Fibroblast of the aortic adventitia (primary cell): ENCODE results near the gene SMIM10L2A. TPM values are rescaled to one million over a fixed set of nuclear protein-coding genes. Genes with fewer than 3 reads are reported as not detected.

Experiments used
- DNase-seq: peaks from one replicate; pipeline ENCODE4 v3.0.0-alpha.2; 2010; ENCODE audit warnings: low read depth
- H3K4me3 ChIP-seq: 2 replicates; pipeline ENCODE4 v1.5.1; 2011; ENCODE audit warnings: low read depth, mild to moderate bottlenecking, control low read depth, low read length, moderate library complexity
- total RNA-seq: library from RNA; depleted of rRNA; stranded (reverse); fragments of >200 nt; gene quantifications from 2 replicates; pipeline ENCODE4 v1.2.3, GENCODE V29; 2012; ENCODE audit warnings: low replicate concordance
- TF ChIP-seq, protein P1 (sequence below): IDR thresholded peaks from 2 replicates; pipeline ENCODE4 v1.5.1; 2011; ENCODE audit warnings: mild to moderate bottlenecking, low read length, control low read depth, inconsistent platforms; ENCODE audit not compliant: insufficient read depth

The SMIM10L2A gene
- total RNA-seq, 1 donor = 0.09 TPM

DNA sequence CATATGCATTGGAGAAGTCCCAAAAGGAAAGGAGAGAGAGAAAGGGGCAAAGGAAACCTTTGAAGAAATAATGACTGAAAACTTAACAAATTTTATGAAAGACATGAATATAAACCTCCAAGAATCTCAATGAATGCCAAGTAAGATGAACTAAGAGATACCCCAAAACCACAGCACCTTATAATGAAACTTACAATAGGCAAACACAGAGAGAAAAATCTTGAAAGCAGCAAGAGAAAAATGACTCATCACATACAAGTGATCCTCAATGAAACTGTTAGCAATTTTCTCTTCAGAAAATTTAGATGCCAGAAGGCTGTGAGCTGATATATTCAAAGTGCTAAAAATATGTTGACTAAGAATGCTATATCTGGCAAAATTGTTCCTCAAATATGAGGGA lies 10.1 kb downstream of the SMIM10L2A start:
- TF ChIP-seq, protein P1, sequence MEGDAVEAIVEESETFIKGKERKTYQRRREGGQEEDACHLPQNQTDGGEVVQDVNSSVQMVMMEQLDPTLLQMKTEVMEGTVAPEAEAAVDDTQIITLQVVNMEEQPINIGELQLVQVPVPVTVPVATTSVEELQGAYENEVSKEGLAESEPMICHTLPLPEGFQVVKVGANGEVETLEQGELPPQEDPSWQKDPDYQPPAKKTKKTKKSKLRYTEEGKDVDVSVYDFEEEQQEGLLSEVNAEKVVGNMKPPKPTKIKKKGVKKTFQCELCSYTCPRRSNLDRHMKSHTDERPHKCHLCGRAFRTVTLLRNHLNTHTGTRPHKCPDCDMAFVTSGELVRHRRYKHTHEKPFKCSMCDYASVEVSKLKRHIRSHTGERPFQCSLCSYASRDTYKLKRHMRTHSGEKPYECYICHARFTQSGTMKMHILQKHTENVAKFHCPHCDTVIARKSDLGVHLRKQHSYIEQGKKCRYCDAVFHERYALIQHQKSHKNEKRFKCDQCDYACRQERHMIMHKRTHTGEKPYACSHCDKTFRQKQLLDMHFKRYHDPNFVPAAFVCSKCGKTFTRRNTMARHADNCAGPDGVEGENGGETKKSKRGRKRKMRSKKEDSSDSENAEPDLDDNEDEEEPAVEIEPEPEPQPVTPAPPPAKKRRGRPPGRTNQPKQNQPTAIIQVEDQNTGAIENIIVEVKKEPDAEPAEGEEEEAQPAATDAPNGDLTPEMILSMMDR = no peak
- DNase-seq = no peak

GRCh38 chrX:135432453-135432852 lies 10.7 kb downstream of the SMIM10L2A start:
- H3K4me3 ChIP-seq = no peak overlapping the region
- DNase-seq = no peak
- TF ChIP-seq, protein P1 = no peak

More for the DNA sequence above, 10.1 kb downstream of the SMIM10L2A start:
- H3K4me3 ChIP-seq = no peak overlapping the region

GRCh38 chrX:135432881-135433521 lies 11.3 kb downstream of the SMIM10L2A start:
- TF ChIP-seq, protein P1 = no peak
- H3K4me3 ChIP-seq = no peak overlapping the region
- no peak for DNase-seq

- no peak overlapping the region for H3K4me3 ChIP-seq
- no peak for DNase-seq
- TF ChIP-seq, protein P1 = no peak
Observed at GRCh38 chrX:135433531-135434257, 11.9 kb downstream of the SMIM10L2A start.

GRCh38 chrX:135434258-135435138 lies 12.8 kb downstream of the SMIM10L2A start:
- H3K4me3 ChIP-seq = no peak overlapping the region
- DNase-seq = no peak
- TF ChIP-seq, protein P1 = no peak

DNA sequence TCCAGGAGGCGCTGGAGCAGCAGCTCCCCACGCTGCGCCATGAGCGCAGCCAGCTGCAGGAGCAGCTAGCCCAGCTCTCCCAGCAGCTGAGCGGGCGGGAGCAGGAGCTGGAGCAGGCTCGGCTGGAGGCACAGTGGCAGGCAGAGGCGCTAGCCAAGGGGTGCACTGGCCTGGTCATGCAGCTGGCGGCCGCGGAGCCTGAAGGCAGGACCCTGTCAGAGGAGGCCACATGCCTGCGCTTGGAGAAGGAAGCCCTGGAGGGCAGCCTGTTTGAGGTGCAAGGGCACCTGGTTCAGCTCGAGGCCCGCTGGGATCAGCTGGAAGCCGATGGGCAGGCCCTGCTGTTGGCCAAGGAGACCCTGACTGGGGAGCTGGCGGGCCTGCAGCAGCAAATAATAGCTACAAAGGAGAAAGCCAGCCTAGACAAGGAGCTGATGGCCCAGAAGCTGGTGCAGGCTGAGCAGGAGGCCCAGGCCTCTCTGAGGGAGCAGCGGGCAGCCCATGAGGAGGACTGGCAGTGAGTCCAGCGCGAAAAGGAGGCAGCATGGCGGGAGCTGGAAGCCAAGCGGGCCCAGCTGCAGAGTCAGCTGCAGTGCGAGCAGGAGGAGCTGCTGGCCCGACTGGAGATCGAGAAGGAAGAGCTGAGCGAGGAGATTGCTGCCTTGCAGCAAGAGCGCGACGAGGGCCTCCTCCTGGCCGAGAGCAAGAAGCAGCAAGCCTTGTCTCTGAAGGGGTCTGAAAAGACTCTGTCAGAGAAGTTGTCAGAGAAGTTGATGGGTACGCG lies 13.6 kb downstream of the SMIM10L2A start:
- no peak for DNase-seq
- TF ChIP-seq, protein P1 = no peak
- H3K4me3 ChIP-seq = no peak overlapping the region
